Left kidney (tissue), 2 donors: ENCODE results near the gene GSTCD. TPM values are rescaled to one million over a fixed set of nuclear protein-coding genes. Genes with fewer than 3 reads are reported as not detected.
"Not testable (repeated sequence)": the region's sequence is repeated elsewhere in the genome, so short reads cannot be mapped to it uniquely, and the experiment has no call there.

Source experiments
- DNase-seq: peaks from one replicate; pipeline ENCODE4 v3.0.0-alpha.2; 2013
- polyA plus RNA-seq: library from polyadenylated mRNA; unstranded; fragments of 120-200 nt; gene quantifications from one replicate; pipeline ENCODE4 v1.2.1, GENCODE V29; 2013; ENCODE audit not compliant: insufficient read length

Gene GSTCD
- polyA plus RNA-seq, 1 donor, result 23.1 TPM

- no peak for DNase-seq
Observed at GRCh38 chr4:105797225-105797624, 88.6 kb downstream of the GSTCD start.

- DNase-seq, result no peak
Observed at GRCh38 chr4:105805501-105806120, 97.0 kb downstream of the GSTCD start.

GRCh38 chr4:105807496-105807895, 98.9 kb downstream of the GSTCD start:
- no peak for DNase-seq

- DNase-seq, result no peak
Observed at GRCh38 chr4:105808030-105808749, 99.6 kb downstream of the GSTCD start.

GRCh38 chr4:105808750-105809041, 100.1 kb downstream of the GSTCD start:
- no peak for DNase-seq

- no peak for DNase-seq
Observed at GRCh38 chr4:105815701-105816100, 107.1 kb downstream of the GSTCD start.

GRCh38 chr4:105822061-105822460, 113.5 kb downstream of the GSTCD start:
- no peak for DNase-seq

- DNase-seq, result no peak
Observed at GRCh38 chr4:105828074-105828473, 119.5 kb downstream of the GSTCD start.

- DNase-seq, result no peak
Observed at GRCh38 chr4:105831189-105831588, 122.6 kb downstream of the GSTCD start.

GRCh38 chr4:105835177-105835576, 126.6 kb downstream of the GSTCD start:
- no peak for DNase-seq

GRCh38 chr4:105836537-105836936, 128.0 kb downstream of the GSTCD start:
- DNase-seq, result no peak

GRCh38 chr4:105837037-105837436, 128.5 kb downstream of the GSTCD start:
- DNase-seq, result no peak

GRCh38 chr4:105838082-105838481, 129.5 kb downstream of the GSTCD start:
- DNase-seq, result no peak

GRCh38 chr4:105840426-105841174, 132.0 kb downstream of the GSTCD start:
- no peak for DNase-seq

- DNase-seq, result no peak
Observed at GRCh38 chr4:105843941-105844340, 135.4 kb downstream of the GSTCD start.

GRCh38 chr4:105845559-105845958, 137.0 kb downstream of the GSTCD start:
- no peak for DNase-seq

- DNase-seq, result not testable (repeated sequence)
Observed at GRCh38 chr4:105848359-105848758, 139.8 kb downstream of the GSTCD start.

GRCh38 chr4:105851196-105851595, 142.6 kb downstream of the GSTCD start:
- DNase-seq, result no peak

GRCh38 chr4:105852230-105852629, 143.6 kb downstream of the GSTCD start:
- not testable (repeated sequence) for DNase-seq

- no peak for DNase-seq
Observed at GRCh38 chr4:105858466-105859040, 150.0 kb downstream of the GSTCD start.

- DNase-seq, result no peak
Observed at GRCh38 chr4:105859233-105859632, 150.6 kb downstream of the GSTCD start.

- DNase-seq, result no peak
Observed at GRCh38 chr4:105870963-105871362, 162.4 kb downstream of the GSTCD start.

- DNase-seq, result no peak
Observed at GRCh38 chr4:105871997-105872396, 163.4 kb downstream of the GSTCD start.
